ENCODE results near the gene SOD3.

The SOD3 gene

GRCh38 chr4:24754571-24754970, 40.8 kb upstream of the SOD3 start (continued):
- TF ChIP-seq ZNF341 (tag by site-specific recombination; IDR thresholded peaks at IDR 0.05; ENCODE audit: low read depth) (no peak), OVOL3 (tag by site-specific recombination; IDR thresholded peaks at IDR 0.05) (no peak), WT1 (tag by site-specific recombination; IDR thresholded peaks at IDR 0.05) (no peak), MYNN (tag by site-specific recombination; IDR thresholded peaks at IDR 0.05; ENCODE audit: borderline replicate concordance) (no peak)

- no peak overlapping the region for H3K27ac ChIP-seq (ENCODE audit: extremely low read depth, low read depth, low read length)
- no peaks in the 10 kb centered on the region for H3K36me3 ChIP-seq (ENCODE audit: control insufficient read depth in 2 of 2, insufficient read depth in 1 of 2, low read length in 2 of 2)
- TF ChIP-seq ZNF184 (tag by site-specific recombination; IDR thresholded peaks at IDR 0.05) (no peak), ZSCAN16 (tag by site-specific recombination; IDR thresholded peaks at IDR 0.05) (no peak), SP7 (tag by site-specific recombination; IDR thresholded peaks at IDR 0.05) (no peak), ZNF221 (tag by site-specific recombination; IDR thresholded peaks at IDR 0.05; ENCODE audit: borderline replicate concordance) (no peak), ELK4 (IDR thresholded peaks at IDR 0.05; ENCODE audit: borderline replicate concordance, low read depth, low read length) (no peak), ZNF670 (tag by site-specific recombination; IDR thresholded peaks at IDR 0.05; ENCODE audit: low read depth) (no peak), ZNF660 (tag by site-specific recombination; IDR thresholded peaks at IDR 0.05) (no peak), ZNF623 (tag by site-specific recombination; IDR thresholded peaks at IDR 0.05) (no peak)
- TF ChIP-seq, protein P1, sequence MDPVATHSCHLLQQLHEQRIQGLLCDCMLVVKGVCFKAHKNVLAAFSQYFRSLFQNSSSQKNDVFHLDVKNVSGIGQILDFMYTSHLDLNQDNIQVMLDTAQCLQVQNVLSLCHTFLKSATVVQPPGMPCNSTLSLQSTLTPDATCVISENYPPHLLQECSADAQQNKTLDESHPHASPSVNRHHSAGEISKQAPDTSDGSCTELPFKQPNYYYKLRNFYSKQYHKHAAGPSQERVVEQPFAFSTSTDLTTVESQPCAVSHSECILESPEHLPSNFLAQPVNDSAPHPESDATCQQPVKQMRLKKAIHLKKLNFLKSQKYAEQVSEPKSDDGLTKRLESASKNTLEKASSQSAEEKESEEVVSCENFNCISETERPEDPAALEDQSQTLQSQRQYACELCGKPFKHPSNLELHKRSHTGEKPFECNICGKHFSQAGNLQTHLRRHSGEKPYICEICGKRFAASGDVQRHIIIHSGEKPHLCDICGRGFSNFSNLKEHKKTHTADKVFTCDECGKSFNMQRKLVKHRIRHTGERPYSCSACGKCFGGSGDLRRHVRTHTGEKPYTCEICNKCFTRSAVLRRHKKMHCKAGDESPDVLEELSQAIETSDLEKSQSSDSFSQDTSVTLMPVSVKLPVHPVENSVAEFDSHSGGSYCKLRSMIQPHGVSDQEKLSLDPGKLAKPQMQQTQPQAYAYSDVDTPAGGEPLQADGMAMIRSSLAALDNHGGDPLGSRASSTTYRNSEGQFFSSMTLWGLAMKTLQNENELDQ (tag by site-specific recombination; IDR thresholded peaks at IDR 0.05; ENCODE audit: low read depth), result no peak
- TF ChIP-seq, protein P2, sequence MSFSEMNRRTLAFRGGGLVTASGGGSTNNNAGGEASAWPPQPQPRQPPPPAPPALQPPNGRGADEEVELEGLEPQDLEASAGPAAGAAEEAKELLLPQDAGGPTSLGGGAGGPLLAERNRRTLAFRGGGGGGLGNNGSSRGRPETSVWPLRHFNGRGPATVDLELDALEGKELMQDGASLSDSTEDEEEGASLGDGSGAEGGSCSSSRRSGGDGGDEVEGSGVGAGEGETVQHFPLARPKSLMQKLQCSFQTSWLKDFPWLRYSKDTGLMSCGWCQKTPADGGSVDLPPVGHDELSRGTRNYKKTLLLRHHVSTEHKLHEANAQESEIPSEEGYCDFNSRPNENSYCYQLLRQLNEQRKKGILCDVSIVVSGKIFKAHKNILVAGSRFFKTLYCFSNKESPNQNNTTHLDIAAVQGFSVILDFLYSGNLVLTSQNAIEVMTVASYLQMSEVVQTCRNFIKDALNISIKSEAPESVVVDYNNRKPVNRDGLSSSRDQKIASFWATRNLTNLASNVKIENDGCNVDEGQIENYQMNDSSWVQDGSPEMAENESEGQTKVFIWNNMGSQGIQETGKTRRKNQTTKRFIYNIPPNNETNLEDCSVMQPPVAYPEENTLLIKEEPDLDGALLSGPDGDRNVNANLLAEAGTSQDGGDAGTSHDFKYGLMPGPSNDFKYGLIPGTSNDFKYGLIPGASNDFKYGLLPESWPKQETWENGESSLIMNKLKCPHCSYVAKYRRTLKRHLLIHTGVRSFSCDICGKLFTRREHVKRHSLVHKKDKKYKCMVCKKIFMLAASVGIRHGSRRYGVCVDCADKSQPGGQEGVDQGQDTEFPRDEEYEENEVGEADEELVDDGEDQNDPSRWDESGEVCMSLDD (tag by site-specific recombination; IDR thresholded peaks at IDR 0.05), result no peak
- TF ChIP-seq, protein P3, sequence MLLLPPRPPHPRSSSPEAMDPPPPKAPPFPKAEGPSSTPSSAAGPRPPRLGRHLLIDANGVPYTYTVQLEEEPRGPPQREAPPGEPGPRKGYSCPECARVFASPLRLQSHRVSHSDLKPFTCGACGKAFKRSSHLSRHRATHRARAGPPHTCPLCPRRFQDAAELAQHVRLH (tag by site-specific recombination; IDR thresholded peaks at IDR 0.05), result no peak
- POLR2A ChIA-PET, result no interaction called here
- CTCF ChIA-PET, result interaction anchor here (0.6 kb wide), 1 partner anchor 157 kb away, joined by 3 read pairs; no protein-coding TSS in a partner anchor
- H3K4me1 ChIP-seq (ENCODE audit: control insufficient read depth, insufficient read depth, low read length), result no peaks in the 10 kb centered on the region
- H3K4me3 ChIP-seq (ENCODE audit: low read depth, low read length), result no peak overlapping the region
- H3K9me3 ChIP-seq (ENCODE audit: control insufficient read depth, insufficient read depth, low read depth, low read length), result no peaks in the 10 kb centered on the region
Measured at GRCh38 chr4:24763631-24764297, 31.6 kb upstream of the SOD3 start.

GRCh38 chr4:24764345-24764744, 31.0 kb upstream of the SOD3 start:
- Histone ChIP-seq H3K27ac (ENCODE audit: extremely low read depth, low read depth, low read length) (no peak overlapping the region), H3K4me3 (ENCODE audit: low read depth, low read length) (no peak overlapping the region), H3K4me1 (ENCODE audit: control insufficient read depth, insufficient read depth, low read length) (no peaks in the 10 kb centered on the region), H3K36me3 (ENCODE audit: control insufficient read depth in 2 of 2, insufficient read depth in 1 of 2, low read length in 2 of 2) (no peaks in the 10 kb centered on the region), H3K9me3 (ENCODE audit: control insufficient read depth, insufficient read depth, low read depth, low read length) (no peaks in the 10 kb centered on the region)
- ChIA-PET CTCF (no interaction called here), POLR2A (no interaction called here)
- TF ChIP-seq ZNF776 (tag by site-specific recombination; IDR thresholded peaks at IDR 0.05; ENCODE audit: borderline replicate concordance) (no peak), ZFP41 (tag by site-specific recombination; IDR thresholded peaks at IDR 0.05; ENCODE audit: borderline replicate concordance) (no peak), FEZF1 (tag by site-specific recombination; IDR thresholded peaks at IDR 0.05) (no peak), SP7 (tag by site-specific recombination; IDR thresholded peaks at IDR 0.05) (no peak), KLF9 (tag by site-specific recombination; IDR thresholded peaks at IDR 0.05; ENCODE audit: low read depth) (no peak), ZNF48 (tag by site-specific recombination; IDR thresholded peaks at IDR 0.05) (no peak), KLF8 (tag by site-specific recombination; IDR thresholded peaks at IDR 0.05) (no peak), PRDM6 (tag by site-specific recombination; IDR thresholded peaks at IDR 0.05) (no peak), OVOL3 (tag by site-specific recombination; IDR thresholded peaks at IDR 0.05) (no peak), ZBTB20 (tag by site-specific recombination; IDR thresholded peaks at IDR 0.05) (no peak)
- TF ChIP-seq, protein P4, sequence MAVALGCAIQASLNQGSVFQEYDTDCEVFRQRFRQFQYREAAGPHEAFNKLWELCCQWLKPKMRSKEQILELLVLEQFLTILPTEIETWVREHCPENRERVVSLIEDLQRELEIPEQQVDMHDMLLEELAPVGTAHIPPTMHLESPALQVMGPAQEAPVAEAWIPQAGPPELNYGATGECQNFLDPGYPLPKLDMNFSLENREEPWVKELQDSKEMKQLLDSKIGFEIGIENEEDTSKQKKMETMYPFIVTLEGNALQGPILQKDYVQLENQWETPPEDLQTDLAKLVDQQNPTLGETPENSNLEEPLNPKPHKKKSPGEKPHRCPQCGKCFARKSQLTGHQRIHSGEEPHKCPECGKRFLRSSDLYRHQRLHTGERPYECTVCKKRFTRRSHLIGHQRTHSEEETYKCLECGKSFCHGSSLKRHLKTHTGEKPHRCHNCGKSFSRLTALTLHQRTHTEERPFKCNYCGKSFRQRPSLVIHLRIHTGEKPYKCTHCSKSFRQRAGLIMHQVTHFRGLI (tag by site-specific recombination; IDR thresholded peaks at IDR 0.05), result no peak

Measured in HEK293 (cell line).